ENCODE results near the gene LASP1NB.

The LASP1NB gene

DNA sequence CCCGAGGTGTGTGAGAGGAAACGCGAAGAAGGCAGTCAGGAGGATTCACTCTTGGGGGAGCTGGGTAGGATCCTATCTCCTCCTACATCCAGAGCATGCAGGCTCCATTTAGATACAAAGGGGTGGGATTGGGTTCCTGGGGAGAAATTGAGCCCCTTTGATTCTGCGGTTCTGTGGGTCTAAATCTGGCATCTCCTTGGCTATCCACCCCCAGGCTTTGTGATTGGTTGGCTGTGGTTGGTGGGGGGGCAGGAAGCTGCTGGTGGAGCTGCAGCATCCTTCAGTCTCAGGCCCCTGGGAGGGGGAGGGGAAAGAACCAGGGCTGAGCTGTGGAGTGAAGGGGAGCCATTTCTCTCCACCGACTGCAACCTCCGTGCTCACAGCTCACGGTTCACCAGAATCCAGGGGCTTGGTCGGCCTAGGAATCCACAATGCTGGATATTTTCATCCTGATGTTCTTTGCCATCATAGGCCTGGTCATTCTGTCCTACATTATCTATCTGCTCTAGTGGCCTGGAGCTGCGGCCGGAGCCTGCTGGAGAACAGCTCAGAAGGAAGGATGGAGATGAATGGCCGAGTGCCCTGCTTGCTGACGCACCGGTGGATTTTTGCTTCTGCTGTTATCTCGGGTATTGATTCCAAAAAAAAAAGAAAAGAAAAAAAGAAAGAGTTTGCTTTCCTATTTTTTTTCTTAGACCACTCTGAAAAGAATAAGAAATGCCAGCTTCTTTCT lies at the start of gene LASP1NB:
Gene LASP1NB (plus strand): TSS at position 352 of the 733 bp plus-strand sequence.
- DNase-seq (ENCODE audit: low read depth in 2 of 2): no peak

GRCh38 chr17:38877130-38877851 lies 48.1 kb upstream of the LASP1NB start:
- DNase-seq (ENCODE audit: low read depth in 2 of 2): no peak

DNA sequence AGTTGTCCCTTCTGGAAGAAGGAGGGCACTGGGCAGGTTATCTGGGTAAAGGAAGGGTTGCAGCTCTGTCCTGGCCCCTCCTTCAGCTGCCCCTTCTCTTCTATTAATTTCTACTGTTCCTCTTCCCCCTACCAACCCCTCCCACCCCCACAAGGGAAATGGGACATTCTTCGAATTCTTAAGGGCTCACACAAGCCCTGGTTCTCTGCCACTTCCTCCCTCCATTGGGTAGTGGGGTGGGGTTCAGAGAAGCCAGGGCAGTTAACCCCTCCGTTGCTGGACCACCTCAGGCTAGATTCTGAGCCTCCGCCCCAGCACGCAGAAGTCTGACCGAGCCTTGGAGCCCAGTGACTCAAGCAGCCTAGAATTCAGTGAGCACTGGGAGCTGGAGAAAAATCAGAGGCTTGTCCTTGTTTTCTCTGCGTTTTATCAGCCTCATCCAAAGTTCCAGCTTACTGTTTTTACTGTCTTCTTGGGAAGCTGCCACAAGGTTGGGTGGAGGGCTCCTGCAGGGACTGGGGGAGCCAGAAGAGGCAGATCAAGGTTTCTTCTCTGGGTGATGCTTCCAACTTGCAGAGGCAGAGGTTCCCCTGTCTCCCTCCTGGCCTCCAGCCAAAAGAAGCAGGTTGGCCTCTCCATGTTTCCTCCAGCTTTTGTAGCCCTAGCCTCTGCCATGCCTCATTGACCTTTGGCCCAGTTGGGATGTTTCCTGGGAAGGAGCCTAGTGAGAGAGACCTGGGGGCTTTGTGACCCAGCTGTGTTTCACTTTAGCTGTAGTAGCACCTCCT lies 45.3 kb upstream of the LASP1NB start:
- DNase-seq (ENCODE audit: low read depth in 2 of 2): peak; percentile 64 to 73

- DNase-seq (ENCODE audit: low read depth in 2 of 2): no peak
These were observed 43.7 kb upstream of the LASP1NB start for GRCh38 chr17:38881600-38882191.

DNA sequence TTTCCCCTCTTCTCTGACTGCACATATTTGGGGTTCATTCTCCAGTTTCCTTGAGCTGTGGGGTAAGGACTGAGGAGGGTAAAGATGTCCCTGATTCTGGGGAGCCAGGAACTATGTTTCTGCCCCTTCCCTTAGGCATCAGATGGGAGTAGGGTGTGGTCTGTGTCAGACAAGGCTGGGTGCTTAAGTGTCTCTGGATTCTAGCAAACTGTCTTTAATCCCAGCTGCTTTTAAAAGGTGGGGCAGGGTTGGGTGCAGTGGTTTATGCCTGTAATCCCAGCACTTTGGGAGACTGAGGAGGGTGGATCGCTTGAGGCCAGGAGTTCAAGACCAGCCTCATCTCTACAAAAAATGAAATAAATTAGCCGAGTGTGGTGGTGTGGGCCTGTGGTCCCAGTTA lies 42.5 kb upstream of the LASP1NB start:
- no peak for DNase-seq (ENCODE audit: low read depth in 2 of 2)

GRCh38 chr17:38883592-38884526 lies 41.6 kb upstream of the LASP1NB start:
- DNase-seq (ENCODE audit: low read depth in 2 of 2): no peak

- no peak for DNase-seq (ENCODE audit: low read depth in 2 of 2)
These were observed 40.2 kb upstream of the LASP1NB start for GRCh38 chr17:38885044-38885727.

DNA sequence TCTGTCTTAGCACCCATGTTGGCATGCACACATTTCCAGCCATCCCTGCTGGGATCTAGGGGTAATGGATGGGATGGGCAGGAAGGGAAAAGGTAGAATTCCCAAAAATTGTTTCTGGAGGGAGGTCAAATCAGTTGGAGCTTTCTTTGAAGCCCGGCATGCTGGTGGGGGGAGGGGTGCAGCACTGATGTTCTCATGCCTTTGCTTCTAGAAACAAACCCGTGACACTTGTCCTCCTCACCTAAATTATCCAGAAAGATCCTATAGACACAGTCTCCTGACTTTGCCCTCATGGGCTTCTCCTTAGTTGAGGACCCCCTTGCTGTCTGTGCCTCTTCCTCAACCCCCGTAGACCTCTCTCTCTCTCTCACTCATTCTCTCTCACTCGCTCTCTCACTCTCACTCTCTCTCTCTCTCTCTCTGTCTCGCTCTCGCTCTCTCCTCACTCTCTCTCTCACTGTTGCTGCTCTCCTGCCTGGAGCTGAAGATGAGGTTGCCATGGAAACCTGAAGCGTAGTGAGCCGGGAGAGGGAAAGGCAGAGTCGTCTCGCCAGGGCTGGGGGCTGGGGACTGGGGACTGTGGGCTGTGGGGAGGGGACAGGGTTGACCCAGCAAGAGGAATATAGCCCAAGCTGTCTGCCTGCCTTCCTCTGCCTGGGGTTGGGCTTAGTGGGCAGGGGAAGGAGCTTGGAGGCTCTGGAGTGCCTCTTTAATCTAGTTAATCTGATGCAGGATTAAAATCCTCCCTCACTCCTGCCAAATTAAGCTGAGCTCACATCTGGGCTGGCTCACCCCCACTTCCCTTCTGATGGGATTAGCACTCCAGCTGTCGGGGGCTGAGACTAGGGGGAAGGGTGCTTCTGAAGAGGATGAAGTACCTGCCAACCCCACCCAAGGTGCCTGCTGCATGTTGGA lies 39.4 kb upstream of the LASP1NB start:
- DNase-seq (ENCODE audit: low read depth in 2 of 2): no peak

DNA sequence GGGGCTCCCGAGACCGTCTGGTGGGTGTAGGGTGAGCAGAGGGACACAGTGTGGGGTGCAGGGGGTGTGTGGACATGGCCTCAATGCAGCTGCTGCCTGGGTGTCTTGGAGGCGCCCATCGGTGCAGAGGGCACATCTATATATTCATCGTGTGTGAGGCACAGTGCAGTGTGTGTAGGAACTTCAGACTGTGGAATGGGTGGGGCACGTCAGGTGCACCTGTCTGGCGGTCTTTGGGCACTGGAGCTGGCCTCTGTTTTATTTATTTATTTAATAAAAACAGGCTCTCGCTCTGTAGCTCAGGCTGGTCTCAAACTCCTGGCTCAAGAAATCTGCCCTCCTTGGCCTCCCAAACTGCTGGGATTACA lies 38.8 kb upstream of the LASP1NB start:
- no peak for DNase-seq (ENCODE audit: low read depth in 2 of 2)

GRCh38 chr17:38888842-38889241 lies 36.6 kb upstream of the LASP1NB start:
- DNase-seq (ENCODE audit: low read depth in 2 of 2): no peak

GRCh38 chr17:38889745-38890409 lies 35.5 kb upstream of the LASP1NB start:
- DNase-seq (ENCODE audit: low read depth in 2 of 2): no peak

DNA sequence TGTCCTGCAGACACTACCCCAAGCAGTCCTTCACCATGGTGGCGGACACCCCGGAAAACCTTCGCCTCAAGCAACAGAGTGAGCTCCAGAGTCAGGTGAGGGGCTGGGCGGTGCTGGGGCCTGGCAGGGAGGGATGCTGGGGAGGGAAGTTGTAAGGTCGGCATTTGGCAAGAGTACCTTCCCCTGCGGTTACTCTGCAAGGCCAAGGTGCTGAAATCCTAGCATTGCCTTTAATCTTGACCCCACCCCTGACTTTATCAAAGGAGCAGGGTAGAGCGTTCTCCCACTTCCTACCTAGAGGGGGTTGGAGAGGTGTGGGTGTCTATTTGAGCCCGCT lies 35.0 kb upstream of the LASP1NB start:
- DNase-seq (ENCODE audit: low read depth in 2 of 2): no peak

GRCh38 chr17:38891441-38891840 lies 34.0 kb upstream of the LASP1NB start:
- DNase-seq (ENCODE audit: low read depth in 2 of 2): no peak

DNA sequence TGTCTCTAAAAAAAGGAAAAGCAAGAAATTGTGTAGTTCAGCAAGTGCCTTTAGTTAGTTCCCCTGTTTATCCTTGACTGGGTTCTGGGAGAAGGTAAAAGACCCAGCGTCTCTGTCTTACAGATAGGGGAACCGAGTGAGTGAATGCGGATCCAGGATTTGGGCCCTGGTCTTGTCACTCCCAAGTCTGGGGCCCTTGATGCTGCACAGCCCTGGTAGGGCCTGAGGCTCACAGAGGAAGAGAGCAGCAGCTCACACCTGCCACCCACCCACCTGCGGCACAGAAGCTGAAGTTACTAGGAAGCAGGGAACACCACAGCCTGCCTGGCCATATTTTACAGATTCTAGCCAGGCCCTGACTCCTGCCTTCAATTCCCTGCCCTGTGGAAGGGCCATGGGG lies 33.3 kb upstream of the LASP1NB start:
- DNase-seq (ENCODE audit: low read depth in 2 of 2): no peak

- DNase-seq (ENCODE audit: low read depth in 2 of 2): no peak
These were observed 32.8 kb upstream of the LASP1NB start for GRCh38 chr17:38892620-38893019.

GRCh38 chr17:38893113-38893512 lies 32.3 kb upstream of the LASP1NB start:
- no peak for DNase-seq (ENCODE audit: low read depth in 2 of 2)

- DNase-seq (ENCODE audit: low read depth in 2 of 2): no peak
These were observed 31.8 kb upstream of the LASP1NB start for GRCh38 chr17:38893607-38894006.

- DNase-seq (ENCODE audit: low read depth in 2 of 2): no peak
These were observed 31.1 kb upstream of the LASP1NB start for GRCh38 chr17:38894276-38894675.

GRCh38 chr17:38896346-38896954 lies 29.0 kb upstream of the LASP1NB start:
- DNase-seq (ENCODE audit: low read depth in 2 of 2): no peak

All from fibroblast of skin of left biceps (primary cell).